ENCODE results near the gene POPDC2. TPM values are rescaled to one million over a fixed set of nuclear protein-coding genes. Genes with fewer than 3 reads are reported as not detected.

The POPDC2 gene
- total RNA-seq, 1 experiment from 2014 or later = 0.37 TPM

DNA sequence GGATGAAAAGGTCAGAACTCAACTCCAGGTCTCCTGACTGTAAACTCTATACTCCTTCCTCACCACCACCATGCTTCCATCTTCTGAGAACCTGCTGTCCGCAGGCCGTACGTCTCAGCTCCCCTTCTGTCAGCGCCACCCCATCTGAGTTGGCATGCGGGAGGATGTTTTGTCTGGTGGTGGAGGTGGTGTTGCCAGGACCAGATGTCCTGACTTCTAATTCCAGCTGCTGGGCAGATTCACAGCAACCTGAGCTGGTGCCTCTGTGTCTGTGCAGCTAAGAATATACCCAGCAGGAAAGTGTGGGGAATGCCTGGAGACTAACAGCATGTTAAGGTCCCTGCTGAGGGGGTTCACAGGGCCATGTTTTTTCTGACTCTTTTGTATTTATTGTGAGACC lies 39.5 kb downstream of the POPDC2 start:
- Histone ChIP-seq H3T11ph (ENCODE audit: low read length) (no peak overlapping the region), H3K9me3 (ENCODE audit: control insufficient read depth, low read depth, low read length) (no peaks in the 10 kb centered on the region), H3K79me2 (ENCODE audit: insufficient read depth, low read length) (no peaks in the 10 kb centered on the region), H4K5ac (ENCODE audit: insufficient read length, low read depth, low read length) (no peak overlapping the region), H2BK5ac (ENCODE audit: insufficient read length, low read length) (no peak overlapping the region), H4K20me1 (ENCODE audit: control insufficient read depth, insufficient read depth, insufficient read length) (no peaks in the 10 kb centered on the region), H3K27ac (ENCODE audit: insufficient read length, low read depth, low read length) (no peak overlapping the region), H3K4me2 (ENCODE audit: insufficient read depth, insufficient read length, low read length) (no peak overlapping the region), H2BK20ac (ENCODE audit: low read depth, low read length, poor library complexity, severe bottlenecking) (no peak overlapping the region), H3K23ac (ENCODE audit: insufficient read length, low read depth, low read length) (no peak overlapping the region), H3K27me3 (ENCODE audit: insufficient read depth, low read length) (no peaks in the 10 kb centered on the region; the same call in 1 of the 2 replicates), H3K4ac (ENCODE audit: low read depth, low read length) (no peak overlapping the region), H3K14ac (ENCODE audit: insufficient read depth, low read length) (no peak overlapping the region), H2BK120ac (ENCODE audit: low read depth, low read length, poor library complexity, severe bottlenecking) (no peak overlapping the region), H2AK5ac (ENCODE audit: insufficient read length, low read length) (no peak overlapping the region), H3K23me2 (ENCODE audit: insufficient read length, low read depth, low read length, poor library complexity, severe bottlenecking) (no peaks in the 10 kb centered on the region), H4K8ac (replicated peaks; ENCODE audit: insufficient read length, low read depth, low read length) (no peak overlapping the region), H3K18ac (ENCODE audit: insufficient read length, low read depth, low read length) (no peak overlapping the region), H3K4me1 (ENCODE audit: insufficient read depth, low read length) (no peaks in the 10 kb centered on the region), H2BK15ac (ENCODE audit: low read depth, low read length) (no peak overlapping the region), H2BK12ac (ENCODE audit: insufficient read length, low read depth, low read length) (no peak overlapping the region), H3K79me1 (ENCODE audit: insufficient read depth, low read depth, low read length, poor library complexity, severe bottlenecking) (no peaks in the 10 kb centered on the region), H4K91ac (ENCODE audit: insufficient read length, low read depth, low read length) (no peak overlapping the region), H3K9ac (ENCODE audit: extremely low read depth, insufficient read length, low read length) (no peak overlapping the region), H2AFZ (ENCODE audit: low read length) (no peak overlapping the region), H3K56ac (ENCODE audit: insufficient read length, low read depth, low read length) (no peak overlapping the region)
- DNase-seq = no peak
- Mint-ChIP-seq H3K27ac (no peak overlapping the region), H3K36me3 (ENCODE audit: insufficient read depth in 1 of 3, low read depth in 3 of 3) (no peaks in the 10 kb centered on the region), H3K27me3 (ENCODE audit: low read depth) (peaks cover 2% of the 10 kb centered on the region), H3K9me3 (no peaks in the 10 kb centered on the region; a peak in 1 of 5 replicates), H3K4me3 (no peak overlapping the region), H3K4me1 (peaks cover 5 to 8% of the 10 kb centered on the region in 2 experiments)
- no CpG with 5 or more reads among the region's 5 CpGs for WGBS (ENCODE audit: extremely low coverage, insufficient read length, low lambda C conversion rate)
- TF ChIP-seq CTCF (conservative IDR thresholded peaks at IDR 0.05) = no peak
